ENCODE results near the gene ARHGEF37.

Gene ARHGEF37

DNA sequence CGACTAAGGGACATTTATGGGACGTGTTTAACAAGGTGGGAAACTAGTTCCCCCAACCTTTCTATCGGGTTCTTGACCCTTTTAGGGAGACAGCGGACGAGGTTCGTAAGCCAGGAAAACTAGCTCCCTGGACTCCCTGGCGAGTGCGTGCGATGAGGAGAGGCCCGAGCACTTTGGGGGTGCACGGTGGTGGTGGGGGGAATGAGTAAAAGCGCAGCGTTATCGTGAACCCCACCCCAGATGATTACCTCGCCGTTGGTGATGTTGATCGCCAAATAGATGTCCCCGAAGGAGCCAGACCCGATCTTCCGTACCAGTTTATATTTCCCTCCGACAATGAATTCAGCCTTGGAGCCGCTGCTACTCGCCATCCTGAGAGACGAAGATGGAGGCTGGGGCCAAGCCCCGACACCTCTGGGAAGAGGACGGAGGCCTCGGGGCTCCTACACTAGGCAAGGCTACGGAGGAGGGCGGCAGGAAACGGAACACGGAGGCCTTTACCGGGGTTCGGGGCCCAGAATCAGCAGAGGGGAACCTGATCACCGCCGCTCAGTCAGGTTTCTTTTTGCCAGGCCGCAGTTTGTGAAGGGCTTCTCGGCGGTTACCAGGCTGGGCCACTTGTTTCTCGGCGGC lies 30.6 kb upstream of the ARHGEF37 start:
- TF ChIP-seq, protein P1, sequence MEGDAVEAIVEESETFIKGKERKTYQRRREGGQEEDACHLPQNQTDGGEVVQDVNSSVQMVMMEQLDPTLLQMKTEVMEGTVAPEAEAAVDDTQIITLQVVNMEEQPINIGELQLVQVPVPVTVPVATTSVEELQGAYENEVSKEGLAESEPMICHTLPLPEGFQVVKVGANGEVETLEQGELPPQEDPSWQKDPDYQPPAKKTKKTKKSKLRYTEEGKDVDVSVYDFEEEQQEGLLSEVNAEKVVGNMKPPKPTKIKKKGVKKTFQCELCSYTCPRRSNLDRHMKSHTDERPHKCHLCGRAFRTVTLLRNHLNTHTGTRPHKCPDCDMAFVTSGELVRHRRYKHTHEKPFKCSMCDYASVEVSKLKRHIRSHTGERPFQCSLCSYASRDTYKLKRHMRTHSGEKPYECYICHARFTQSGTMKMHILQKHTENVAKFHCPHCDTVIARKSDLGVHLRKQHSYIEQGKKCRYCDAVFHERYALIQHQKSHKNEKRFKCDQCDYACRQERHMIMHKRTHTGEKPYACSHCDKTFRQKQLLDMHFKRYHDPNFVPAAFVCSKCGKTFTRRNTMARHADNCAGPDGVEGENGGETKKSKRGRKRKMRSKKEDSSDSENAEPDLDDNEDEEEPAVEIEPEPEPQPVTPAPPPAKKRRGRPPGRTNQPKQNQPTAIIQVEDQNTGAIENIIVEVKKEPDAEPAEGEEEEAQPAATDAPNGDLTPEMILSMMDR (IDR thresholded peaks at IDR 0.05; ENCODE audit: low read depth, low read length) = no peak
- DNase-seq (ENCODE audit: low read depth in 2 of 2) = peak in 1 of 2 donors; percentile 22
- peak overlapping the region; percentile 78 to 87 for H3K4me3 ChIP-seq (replicated peaks in 1 of 2; ENCODE audit: low read depth in 2 of 2, low read length in 2 of 2)

DNA sequence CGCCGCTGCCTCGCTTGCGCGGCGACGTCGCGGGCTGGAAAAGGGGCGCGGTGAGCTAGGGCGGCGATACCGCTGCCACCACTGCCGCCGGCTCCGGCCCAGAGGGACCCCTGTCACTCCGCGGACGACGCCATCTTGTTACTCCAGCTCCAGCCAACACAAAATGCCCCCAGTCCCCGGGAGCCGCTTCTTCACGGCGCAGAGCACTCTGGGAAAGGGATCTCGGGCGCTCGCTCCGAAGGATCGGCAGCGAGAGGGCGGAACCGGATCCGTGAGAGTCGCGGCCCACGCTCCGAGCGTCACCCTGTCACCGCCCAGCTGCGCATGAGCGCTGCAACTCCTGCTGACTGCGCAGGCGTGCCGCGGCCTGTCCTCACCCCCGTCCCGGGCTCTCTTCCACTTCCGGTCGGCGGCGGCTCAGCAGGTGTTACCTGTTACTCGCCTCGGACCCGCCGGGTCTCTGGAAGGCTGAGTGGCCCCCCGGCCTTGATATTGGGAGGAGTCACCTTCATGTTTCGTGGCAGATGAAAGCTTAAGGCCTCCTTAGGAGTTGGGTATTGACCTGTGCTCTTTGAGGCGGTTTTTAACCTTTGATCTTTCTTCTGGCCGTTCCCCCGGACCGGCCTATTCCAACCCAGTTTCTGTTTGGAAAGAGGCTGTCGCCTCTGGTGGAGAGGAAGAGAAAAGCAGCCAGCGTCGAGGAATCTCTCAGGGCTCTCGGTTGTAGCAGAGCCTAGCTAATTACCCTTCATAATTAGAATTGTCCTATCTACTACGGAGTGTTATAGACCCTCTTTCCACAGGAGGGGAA lies 29.9 kb upstream of the ARHGEF37 start, which contains the start of gene CSNK1A1:
Gene CSNK1A1 (minus strand): TSS at position 213 of the 811 bp plus-strand sequence. CDS start 475 bp downstream, outside the sequence.
- DNase-seq (ENCODE audit: low read depth in 2 of 2) = peak; percentile 98 to 99
- TF ChIP-seq, protein P1 (IDR thresholded peaks at IDR 0.05; ENCODE audit: low read depth, low read length) = peak; percentile 88
- peak within 1 kb of the TSS; percentile 78 to 87 for H3K4me3 ChIP-seq (replicated peaks in 1 of 2; ENCODE audit: low read depth in 2 of 2, low read length in 2 of 2)

DNA sequence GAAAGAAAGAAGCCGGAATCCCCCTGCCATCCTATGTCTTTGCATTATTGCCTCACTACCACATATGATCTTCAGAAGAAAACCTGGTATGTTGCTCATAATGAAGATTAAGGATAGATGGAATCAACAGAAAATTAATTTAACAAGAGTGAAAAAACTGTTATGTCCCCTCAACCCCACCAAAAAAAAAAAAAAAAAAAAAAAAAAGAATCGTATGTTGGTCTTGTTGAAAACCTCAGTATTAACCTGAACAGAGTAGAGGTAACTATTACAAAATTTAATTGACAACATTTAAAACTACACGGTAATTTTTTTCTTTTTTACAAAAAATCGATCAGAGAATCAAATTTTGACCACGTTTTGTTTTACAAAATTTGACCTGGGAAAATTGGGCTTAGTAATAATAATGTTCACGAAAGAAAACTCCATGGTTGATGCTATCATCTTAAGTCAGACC lies 29.2 kb upstream of the ARHGEF37 start:
- no peak for DNase-seq (ENCODE audit: low read depth in 2 of 2)
- TF ChIP-seq, protein P1 (IDR thresholded peaks at IDR 0.05; ENCODE audit: low read depth, low read length) = no peak
- peak overlapping the region; percentile 78 to 87 for H3K4me3 ChIP-seq (replicated peaks in 1 of 2; ENCODE audit: low read depth in 2 of 2, low read length in 2 of 2)

DNA sequence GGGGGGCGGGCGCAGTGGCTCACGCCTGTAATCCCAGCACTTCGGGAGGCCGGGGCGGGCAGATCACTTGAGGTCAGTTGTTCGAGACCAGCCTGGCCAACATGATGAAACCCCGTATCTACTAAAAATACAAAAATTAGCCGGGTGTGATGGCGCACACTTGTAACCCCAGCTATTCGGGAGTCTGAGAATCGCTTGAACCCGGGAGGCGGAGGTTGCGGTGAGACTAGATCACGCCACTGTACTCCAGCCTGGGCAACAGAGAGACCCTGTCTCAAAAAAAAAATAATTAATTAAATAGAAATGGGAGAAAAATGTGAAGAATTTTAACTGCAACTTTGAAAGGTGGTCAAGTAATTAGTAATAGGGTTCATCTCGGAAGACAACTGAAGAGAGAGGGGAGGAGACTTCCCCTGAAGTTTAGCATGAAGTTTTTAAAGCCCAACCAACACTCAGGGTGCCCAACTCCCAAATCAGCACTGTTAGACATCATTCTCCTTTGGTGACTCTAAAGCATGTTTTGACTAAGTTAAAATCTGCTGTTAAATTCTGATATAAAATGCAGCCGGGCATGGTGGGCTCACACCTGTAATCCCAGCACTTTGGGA lies 28.6 kb upstream of the ARHGEF37 start:
- H3K4me3 ChIP-seq (replicated peaks in 1 of 2; ENCODE audit: low read depth in 2 of 2, low read length in 2 of 2) = no peak overlapping the region
- TF ChIP-seq, protein P1 (IDR thresholded peaks at IDR 0.05; ENCODE audit: low read depth, low read length) = no peak
- no peak for DNase-seq (ENCODE audit: low read depth in 2 of 2)

DNA sequence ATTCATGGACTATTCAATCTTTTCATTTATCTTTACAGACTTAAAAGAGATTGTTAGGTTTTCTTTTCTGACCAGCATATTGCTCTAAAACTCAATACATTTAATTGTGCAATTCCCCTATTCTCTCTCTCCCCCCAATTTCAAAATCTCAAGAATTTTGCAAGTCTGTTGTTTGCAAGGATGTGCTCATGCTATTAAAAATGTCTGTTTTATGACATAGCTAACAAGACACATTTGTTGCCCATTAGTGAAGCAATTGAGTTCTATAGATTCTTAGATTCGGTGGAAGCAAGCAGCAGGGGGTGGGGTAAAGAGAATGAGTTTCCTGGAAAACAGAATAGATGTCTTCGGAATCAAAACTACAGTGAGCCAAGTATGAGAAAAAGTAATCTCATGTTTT lies 21.6 kb upstream of the ARHGEF37 start:
- peak; percentile 62 to 74 for DNase-seq (ENCODE audit: low read depth in 2 of 2)
- no peak overlapping the region for H3K4me3 ChIP-seq (replicated peaks in 1 of 2; ENCODE audit: low read depth in 2 of 2, low read length in 2 of 2)

DNA sequence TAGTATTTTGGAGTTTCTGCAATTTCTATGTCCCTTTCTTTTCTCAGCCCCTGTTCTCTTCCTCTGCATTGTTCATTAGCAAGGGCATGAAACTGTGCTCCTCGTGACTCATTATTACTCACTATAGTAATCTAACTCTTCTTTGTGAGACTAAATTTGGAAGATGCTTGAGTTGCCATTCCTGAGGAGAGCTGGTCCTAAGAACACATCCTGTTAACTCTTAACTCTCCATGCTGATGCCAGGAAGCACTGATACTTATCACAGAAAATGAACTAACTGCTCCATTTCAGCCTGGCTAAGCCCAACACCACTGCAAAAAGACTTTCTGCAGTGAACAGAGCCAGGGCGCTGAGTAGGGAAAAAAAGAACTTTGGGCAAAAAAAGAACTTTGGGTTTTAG lies 19.4 kb upstream of the ARHGEF37 start:
- TF ChIP-seq, protein P1 (IDR thresholded peaks at IDR 0.05; ENCODE audit: low read depth, low read length) = no peak
- peak; percentile 95 to 97 for DNase-seq (ENCODE audit: low read depth in 2 of 2)
- peak overlapping the region in 1 of 2 donors; percentile 11 for H3K4me3 ChIP-seq (replicated peaks in 1 of 2; ENCODE audit: low read depth in 2 of 2, low read length in 2 of 2)

More for the DNA sequence above, 21.6 kb upstream of the ARHGEF37 start:
- TF ChIP-seq, protein P1 (IDR thresholded peaks at IDR 0.05; ENCODE audit: low read depth, low read length) = no peak
